Mesothelial cell of epicardium (in vitro differentiated cells): ENCODE measurements around the gene DCLK3. TPM values are rescaled to one million over a fixed set of nuclear protein-coding genes. Genes with fewer than 3 reads are reported as not detected.

Source experiments
- DNase-seq, 2 experiments: peaks; one replicate each; pipeline ENCODE4 v3.0.0; 2021; ENCODE audit warnings: low spot score in 2 of 2; ENCODE audit not compliant: unreplicated experiment in 2 of 2
- H3K27ac Mint-ChIP-seq: 2 replicates; pipeline ENCODE4 v1.8.0; 2021; ENCODE audit warnings: mixed read lengths
- H3K27me3 Mint-ChIP-seq: 2 replicates; pipeline ENCODE4 v1.8.0; 2021; ENCODE audit warnings: low read depth, mixed read lengths
- H3K36me3 Mint-ChIP-seq: 2 replicates; pipeline ENCODE4 v1.8.0; 2021; ENCODE audit warnings: mixed read lengths
- H3K4me1 Mint-ChIP-seq: 2 replicates; pipeline ENCODE4 v1.8.0; 2021; ENCODE audit warnings: mixed read lengths
- H3K4me3 Mint-ChIP-seq: 2 replicates; pipeline ENCODE4 v1.8.0; 2021; ENCODE audit warnings: mild to moderate bottlenecking, moderate library complexity, mixed read lengths
- H3K9me3 Mint-ChIP-seq: 2 replicates; pipeline ENCODE4 v1.8.0; 2021; ENCODE audit warnings: mixed read lengths
- CTCF ChIP-seq: fragments of 200-600 bp; sonication (generic); IDR thresholded peaks from one replicate; pipeline ENCODE4 v1.5.0; 2021; ENCODE audit warnings: antibody characterized with exemption; ENCODE audit not compliant: unreplicated experiment
- total RNA-seq: library from RNA; stranded (reverse); gene quantifications from 3 replicates; pipeline ENCODE4 v1.2.1, GENCODE V29; 2021

DCLK3 gene
- total RNA-seq, 1 donor from 2014 or later: 0.38 TPM

GRCh38 chr3:36695113-36695768, 69.1 kb downstream of the DCLK3 start:
- Mint-ChIP-seq H3K4me1 (no peaks in the 10 kb centered on the region), H3K27me3 (peaks cover 30% of the 10 kb centered on the region), H3K36me3 (peaks cover 2% of the 10 kb centered on the region), H3K4me3 (no peak overlapping the region), H3K27ac (no peak overlapping the region), H3K9me3 (peaks cover 12% of the 10 kb centered on the region)
- DNase-seq: no peak
- no peak for TF ChIP-seq CTCF

GRCh38 chr3:36693670-36694069, 70.7 kb downstream of the DCLK3 start:
- Mint-ChIP-seq H3K4me1 (no peaks in the 10 kb centered on the region), H3K9me3 (peaks cover 12% of the 10 kb centered on the region), H3K4me3 (no peak overlapping the region), H3K27ac (no peak overlapping the region), H3K36me3 (peaks cover 2% of the 10 kb centered on the region), H3K27me3 (peaks cover 26% of the 10 kb centered on the region)
- no peak for DNase-seq
- TF ChIP-seq CTCF: no peak

- Mint-ChIP-seq H3K4me3 (no peak overlapping the region), H3K27ac (no peak overlapping the region), H3K4me1 (no peaks in the 10 kb centered on the region), H3K36me3 (peaks cover 2% of the 10 kb centered on the region), H3K9me3 (peaks cover 26% of the 10 kb centered on the region), H3K27me3 (peaks cover 8% of the 10 kb centered on the region)
- TF ChIP-seq CTCF: no peak
- DNase-seq: no peak
Observed at GRCh38 chr3:36689560-36689959, 74.8 kb downstream of the DCLK3 start.

GRCh38 chr3:36688815-36689214, 75.5 kb downstream of the DCLK3 start:
- H3K27ac Mint-ChIP-seq: no peak overlapping the region
- H3K9me3 Mint-ChIP-seq: peaks cover 30% of the 10 kb centered on the region
- TF ChIP-seq CTCF: no peak
- DNase-seq: no peak
- no peak overlapping the region for H3K4me3 Mint-ChIP-seq
- peaks cover 8% of the 10 kb centered on the region for H3K27me3 Mint-ChIP-seq
- no peaks in the 10 kb centered on the region for H3K4me1 Mint-ChIP-seq
- H3K36me3 Mint-ChIP-seq: peaks cover 2% of the 10 kb centered on the region

GRCh38 chr3:36686516-36686915, 77.8 kb downstream of the DCLK3 start:
- no peak for TF ChIP-seq CTCF
- peaks cover 8% of the 10 kb centered on the region for H3K27me3 Mint-ChIP-seq
- no peak for DNase-seq
- peaks cover 28% of the 10 kb centered on the region for H3K9me3 Mint-ChIP-seq
- no peaks in the 10 kb centered on the region for H3K4me1 Mint-ChIP-seq
- no peak overlapping the region for H3K27ac Mint-ChIP-seq
- H3K36me3 Mint-ChIP-seq: peaks cover 1% of the 10 kb centered on the region
- no peak overlapping the region for H3K4me3 Mint-ChIP-seq

- no peak for DNase-seq
- Mint-ChIP-seq H3K4me1 (no peaks in the 10 kb centered on the region), H3K27me3 (no peaks in the 10 kb centered on the region), H3K27ac (no peak overlapping the region), H3K4me3 (no peak overlapping the region), H3K9me3 (peaks cover 57% of the 10 kb centered on the region), H3K36me3 (peaks cover 6% of the 10 kb centered on the region)
- TF ChIP-seq CTCF: no peak
Observed at GRCh38 chr3:36681867-36682266, 82.5 kb downstream of the DCLK3 start.
